CD4-positive, alpha-beta T cell (primary cell): ENCODE data around the gene POFUT1. TPM values are rescaled to one million over a fixed set of nuclear protein-coding genes. Genes with fewer than 3 reads are reported as not detected.

ENCODE experiments used
- ATAC-seq: fragments of 200-7000 bp; cut with Tn5 transposase; one replicate; pipeline ENCODE4 v1.10.0; 2022; ENCODE audit warnings: mild to moderate bottlenecking; ENCODE audit not compliant: poor library complexity
- CTCF ChIA-PET: fragments of 350-600 bp; sonication (Branson Sonifier 250); formaldehyde crosslinking; loops from one replicate; lab custom pipeline; 2021; ENCODE audit warnings: antibody characterized with exemption, inconsistent platforms; lab: Charles Lee
- POLR2A ChIA-PET: fragments of 350-600 bp; sonication (Branson Sonifier 250); formaldehyde crosslinking; loops from one replicate; lab custom pipeline; 2021; ENCODE audit warnings: antibody characterized with exemption, inconsistent platforms; lab: Charles Lee
- DNase-seq, 14 experiments: peaks; one replicate each; pipeline ENCODE4 v3.0.0-alpha.2; 2013 to 2020; ENCODE audit warnings: mixed read lengths in 2 of 14
- H3K27ac ChIP-seq, 2 donors: one replicate each; pipeline versions ENCODE4 v1.5.1 to v1.7.0; 2013; ENCODE audit warnings: low read length in 2 of 2, low read depth in 1 of 2, mild to moderate bottlenecking in 1 of 2
- H3K27me3 ChIP-seq, 2 experiments: 1 replicate in 1 of 2; 2 replicates in 1 of 2; pipeline versions ENCODE4 v1.6.1 to v1.7.0; 2013; ENCODE audit warnings: low read length in 2 of 2, control low read depth in 1 of 2, mild to moderate bottlenecking in 1 of 2, moderate library complexity in 1 of 2; ENCODE audit not compliant: insufficient read depth in 2 of 2, control insufficient read depth in 1 of 2
- H3K36me3 ChIP-seq: one replicate; pipeline ENCODE4 v1.6.1; 2013; ENCODE audit warnings: low read length, control low read depth; ENCODE audit not compliant: insufficient read depth
- H3K4me1 ChIP-seq: one replicate; pipeline ENCODE4 v1.6.1; 2013; ENCODE audit warnings: low read length, control low read depth; ENCODE audit not compliant: insufficient read depth
- H3K4me3 ChIP-seq: one replicate; pipeline ENCODE4 v1.5.1; 2013; ENCODE audit warnings: mild to moderate bottlenecking, low read length, moderate library complexity
- H3K9me3 ChIP-seq, 2 experiments: 1 replicate in 1 of 2; 2 replicates in 1 of 2; pipeline versions ENCODE4 v1.6.1 to v1.7.0; 2013; ENCODE audit warnings: low read length in 2 of 2, mild to moderate bottlenecking in 2 of 2, control low read depth in 1 of 2, moderate library complexity in 1 of 2; ENCODE audit not compliant: control insufficient read depth in 1 of 2, insufficient read depth in 1 of 2
- H3K27ac Mint-ChIP-seq: one replicate; pipeline ENCODE4 v1.8.0; 2020; ENCODE audit warnings: mixed read lengths
- H3K27me3 Mint-ChIP-seq: one replicate; pipeline ENCODE4 v1.8.0; 2021; ENCODE audit warnings: mixed read lengths
- H3K36me3 Mint-ChIP-seq: one replicate; pipeline ENCODE4 v1.8.0; 2021; ENCODE audit warnings: low read depth, mixed read lengths
- H3K4me1 Mint-ChIP-seq: one replicate; pipeline ENCODE4 v1.8.0; 2021; ENCODE audit warnings: low read depth, mixed read lengths
- H3K4me3 Mint-ChIP-seq: one replicate; pipeline ENCODE4 v1.8.0; 2020; ENCODE audit warnings: mild to moderate bottlenecking, mixed read lengths
- H3K9me3 Mint-ChIP-seq: one replicate; pipeline ENCODE4 v1.8.0; 2020; ENCODE audit warnings: mixed read lengths
- intact Hi-C, 2 experiments: fragments of 100-400 bp; cut with DNase I in 1 of 2; cut with micrococcal nuclease in 1 of 2; formaldehyde crosslinking; loops; one replicate each; pipeline versions ENCODE4 v1.15.1 to v1.9.0; 2023 to 2025; cut with DNase I, micrococcal nuclease
- total RNA-seq, 174 experiments: library from RNA in 2 of 174; stranded (reverse) in 2 of 174; gene quantifications; one replicate each; pipeline ENCODE4 v1.2.3 and lab custom pipeline; 2021 to 2026
- TF ChIP-seq, protein P1 (sequence below): fragments of 200-600 bp; IDR thresholded peaks from one replicate; pipeline ENCODE4 v1.8.0; 2022; ENCODE audit warnings: antibody characterized with exemption, mild to moderate bottlenecking

Gene POFUT1
- total RNA-seq, 2 experiments from 2014 or later, result 7.5 to 8.8 TPM

- TF ChIP-seq, protein P1, sequence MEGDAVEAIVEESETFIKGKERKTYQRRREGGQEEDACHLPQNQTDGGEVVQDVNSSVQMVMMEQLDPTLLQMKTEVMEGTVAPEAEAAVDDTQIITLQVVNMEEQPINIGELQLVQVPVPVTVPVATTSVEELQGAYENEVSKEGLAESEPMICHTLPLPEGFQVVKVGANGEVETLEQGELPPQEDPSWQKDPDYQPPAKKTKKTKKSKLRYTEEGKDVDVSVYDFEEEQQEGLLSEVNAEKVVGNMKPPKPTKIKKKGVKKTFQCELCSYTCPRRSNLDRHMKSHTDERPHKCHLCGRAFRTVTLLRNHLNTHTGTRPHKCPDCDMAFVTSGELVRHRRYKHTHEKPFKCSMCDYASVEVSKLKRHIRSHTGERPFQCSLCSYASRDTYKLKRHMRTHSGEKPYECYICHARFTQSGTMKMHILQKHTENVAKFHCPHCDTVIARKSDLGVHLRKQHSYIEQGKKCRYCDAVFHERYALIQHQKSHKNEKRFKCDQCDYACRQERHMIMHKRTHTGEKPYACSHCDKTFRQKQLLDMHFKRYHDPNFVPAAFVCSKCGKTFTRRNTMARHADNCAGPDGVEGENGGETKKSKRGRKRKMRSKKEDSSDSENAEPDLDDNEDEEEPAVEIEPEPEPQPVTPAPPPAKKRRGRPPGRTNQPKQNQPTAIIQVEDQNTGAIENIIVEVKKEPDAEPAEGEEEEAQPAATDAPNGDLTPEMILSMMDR, result no peak
- H3K36me3 ChIP-seq, result peaks cover 71% of the 10 kb centered on the region
- Mint-ChIP-seq H3K9me3 (no peaks in the 10 kb centered on the region), H3K4me3 (no peak overlapping the region), H3K27ac (no peak overlapping the region), H3K36me3 (peaks cover 91% of the 10 kb centered on the region), H3K4me1 (no peaks in the 10 kb centered on the region), H3K27me3 (no peaks in the 10 kb centered on the region)
- DNase-seq (no peak), ATAC-seq (no peak)
- no peaks in the 10 kb centered on the region for H3K9me3 ChIP-seq
- H3K4me3 ChIP-seq, result no peak overlapping the region
- ChIA-PET CTCF (no interaction called here), POLR2A (no interaction called here)
- no peak overlapping the region for H3K27ac ChIP-seq
- H3K4me1 ChIP-seq, result no peaks in the 10 kb centered on the region
- no peaks in the 10 kb centered on the region for H3K27me3 ChIP-seq
- intact Hi-C loops, result no loop called here
These were observed 47.9 kb upstream of the POFUT1 start for GRCh38 chr20:32159766-32160221.

- ATAC-seq (no peak), DNase-seq (no peak)
- TF ChIP-seq, protein P1, result no peak
- Mint-ChIP-seq H3K4me1 (no peaks in the 10 kb centered on the region), H3K27me3 (no peaks in the 10 kb centered on the region), H3K9me3 (no peaks in the 10 kb centered on the region), H3K4me3 (no peak overlapping the region), H3K36me3 (peaks cover 91% of the 10 kb centered on the region), H3K27ac (no peak overlapping the region)
- no peaks in the 10 kb centered on the region for H3K9me3 ChIP-seq
- no peak overlapping the region for H3K27ac ChIP-seq
- intact Hi-C loops, result no loop called here
- ChIA-PET CTCF (no interaction called here), POLR2A (no interaction called here)
- no peak overlapping the region for H3K4me3 ChIP-seq
- H3K4me1 ChIP-seq, result no peaks in the 10 kb centered on the region
- peaks cover 73% of the 10 kb centered on the region for H3K36me3 ChIP-seq
- no peaks in the 10 kb centered on the region for H3K27me3 ChIP-seq
These were observed 47.3 kb upstream of the POFUT1 start for GRCh38 chr20:32160341-32160740.

DNA sequence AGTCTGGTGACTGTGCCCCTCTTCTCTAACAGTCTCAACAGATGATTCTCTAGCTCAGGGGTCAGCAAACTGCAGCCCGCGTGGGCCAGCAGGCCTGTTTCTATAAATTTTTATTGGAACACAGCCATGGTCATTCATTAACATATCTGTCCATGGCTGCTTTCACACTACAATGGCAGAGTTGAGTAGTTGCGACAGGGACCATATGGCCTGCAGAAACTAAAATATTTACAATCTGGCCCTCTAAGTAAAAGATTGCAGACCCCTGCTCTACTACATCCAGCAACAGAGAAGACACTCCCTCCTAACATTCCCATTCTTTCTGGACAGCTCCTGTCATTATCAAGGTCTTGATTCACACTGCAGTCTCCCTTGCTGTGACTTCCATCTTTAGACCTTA, 45.3 kb upstream of the POFUT1 start:
- POLR2A ChIA-PET, result no interaction called here
- Mint-ChIP-seq H3K4me1 (no peaks in the 10 kb centered on the region), H3K27me3 (no peaks in the 10 kb centered on the region), H3K27ac (no peak overlapping the region), H3K4me3 (no peak overlapping the region), H3K9me3 (no peaks in the 10 kb centered on the region), H3K36me3 (peaks cover 96% of the 10 kb centered on the region)
- no peak for DNase-seq
- Histone ChIP-seq H3K27ac (no peak overlapping the region), H3K27me3 (no peaks in the 10 kb centered on the region), H3K36me3 (peaks cover 74% of the 10 kb centered on the region), H3K4me3 (no peak overlapping the region), H3K9me3 (no peaks in the 10 kb centered on the region), H3K4me1 (no peaks in the 10 kb centered on the region)
- intact Hi-C loops, result no loop called here
- CTCF ChIA-PET, result no interaction called here
- no peak for ATAC-seq
- TF ChIP-seq, protein P1, result no peak
